ENCODE measurements around the gene YY2.
A peak's percentile ranks its signal among the peaks of the same experiment; 100 is the strongest.
"Not testable (repeated sequence)": the region's sequence is repeated elsewhere in the genome, so short reads cannot be mapped to it uniquely, and the experiment has no call there.

The YY2 gene

DNA sequence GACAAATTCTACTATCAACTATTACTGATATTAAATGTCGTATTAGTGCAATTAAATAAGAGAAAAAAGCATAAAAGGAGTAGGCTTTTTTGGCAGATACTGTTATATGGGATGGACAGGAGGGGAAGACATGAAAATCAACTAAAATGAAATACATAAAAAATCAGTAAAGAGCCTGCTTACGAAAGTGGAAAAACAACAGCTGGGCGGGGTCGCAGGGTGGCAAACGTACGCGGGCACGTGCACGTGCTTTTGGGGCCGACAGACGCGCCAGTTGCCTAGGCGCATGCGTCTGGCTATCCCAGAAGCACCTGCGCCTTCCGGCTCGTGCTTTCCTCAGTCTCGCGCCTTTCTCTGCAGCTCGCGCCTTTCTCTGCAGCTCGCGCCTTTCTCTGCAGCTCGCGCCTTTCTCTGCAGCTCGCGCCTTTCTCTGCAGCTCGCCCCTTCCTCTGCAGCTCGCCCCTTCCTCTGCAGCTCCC lies at the start of gene YY2:
Gene YY2, plus strand, starts transcription at position 51 of the 479 bp plus-strand sequence. CDS start 498 bp downstream, outside the sequence.
- DNase-seq, result no peak

DNA sequence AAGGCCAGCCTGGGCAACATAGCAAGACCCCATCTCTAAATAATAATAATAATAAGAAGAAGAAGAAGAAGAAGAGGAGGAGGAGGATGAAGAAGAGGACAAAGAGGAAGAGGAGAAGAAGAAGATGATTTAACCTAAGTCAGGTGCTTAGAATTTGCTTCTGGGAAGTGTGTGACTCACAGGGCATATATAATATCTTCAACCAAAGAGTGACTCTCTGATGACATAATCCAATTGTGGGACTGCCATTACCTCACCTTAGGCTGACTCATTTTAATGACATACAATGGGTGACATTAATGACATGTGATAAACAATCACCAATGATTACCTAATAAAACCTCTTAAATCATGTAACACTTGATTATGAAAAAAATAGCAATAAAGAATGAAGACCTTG lies 49.1 kb upstream of the YY2 start:
- DNase-seq, result no peak

DNA sequence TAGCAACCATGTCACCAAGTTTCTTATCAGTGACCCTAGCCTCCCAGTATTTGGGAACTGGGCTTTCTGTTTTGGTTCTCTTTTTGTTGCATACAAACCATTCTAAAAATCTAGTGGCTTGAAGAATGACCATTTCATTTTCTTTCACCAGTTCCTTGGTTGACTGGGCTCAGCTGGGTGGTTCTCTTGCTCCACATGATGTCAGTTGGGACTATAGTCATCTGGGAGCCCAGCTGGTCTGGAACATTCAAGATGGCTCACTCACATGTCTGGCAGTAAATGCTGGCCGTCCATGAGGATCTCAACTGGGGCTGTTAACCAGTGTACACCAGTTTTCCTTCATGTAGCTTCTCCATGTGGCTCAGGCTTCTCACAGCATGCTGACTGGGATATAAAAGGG lies 44.0 kb upstream of the YY2 start:
- no peak for DNase-seq

DNA sequence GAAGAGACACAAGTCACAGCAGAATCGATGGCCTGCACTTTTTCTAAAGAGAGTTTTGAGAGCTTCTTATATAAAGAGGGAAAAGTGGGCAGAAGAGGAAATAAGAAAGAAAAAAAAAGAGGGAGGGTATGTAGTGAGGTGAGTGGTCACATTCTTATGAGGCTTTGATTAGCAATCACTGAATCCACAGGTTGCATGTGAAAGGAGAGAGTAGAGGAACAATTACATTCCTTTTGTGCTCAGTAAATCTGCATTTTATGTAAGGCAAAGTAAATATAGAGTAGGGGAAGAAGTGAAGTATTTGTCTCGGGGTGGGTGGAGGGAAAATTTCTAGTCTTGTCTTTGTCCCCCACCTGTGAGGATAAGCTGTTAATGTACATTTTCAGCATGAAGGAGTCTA lies 43.2 kb upstream of the YY2 start:
- no peak for DNase-seq

DNA sequence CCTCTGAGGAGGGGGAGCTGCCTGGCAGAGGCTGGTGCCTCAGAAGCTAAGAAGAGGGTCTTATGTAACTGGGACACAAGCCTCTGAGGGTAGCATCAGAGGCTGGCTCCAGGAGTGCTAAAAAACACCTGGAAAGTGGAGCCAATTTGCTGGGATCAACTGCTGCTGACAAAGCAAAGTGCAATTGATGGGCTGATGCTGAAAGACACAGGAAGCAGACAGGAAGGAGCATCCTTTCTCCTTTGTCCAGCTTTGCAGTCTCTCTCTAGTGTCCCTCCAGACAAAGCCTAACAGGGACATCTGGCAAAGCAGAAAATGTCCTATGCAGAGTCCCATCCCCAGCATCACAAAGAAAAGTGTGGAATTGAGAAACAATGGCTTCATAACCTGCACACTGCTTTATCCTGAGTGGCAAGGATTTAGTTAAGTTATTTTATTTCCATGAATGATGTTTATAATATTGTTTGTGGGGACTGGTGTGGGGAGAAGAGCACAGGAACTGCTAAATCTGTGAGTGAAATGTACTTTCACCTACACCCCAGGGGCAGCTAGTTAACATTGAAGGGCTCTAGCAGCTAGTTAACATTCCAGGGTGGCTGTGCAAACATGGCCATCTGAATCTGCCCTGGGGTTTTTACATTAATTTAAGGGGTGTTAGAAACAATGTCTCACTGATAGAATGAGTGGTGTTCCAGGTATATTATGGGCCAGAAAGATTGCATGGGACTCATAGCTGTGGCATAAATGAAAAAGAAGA lies 42.0 kb upstream of the YY2 start:
- no peak for DNase-seq

DNA sequence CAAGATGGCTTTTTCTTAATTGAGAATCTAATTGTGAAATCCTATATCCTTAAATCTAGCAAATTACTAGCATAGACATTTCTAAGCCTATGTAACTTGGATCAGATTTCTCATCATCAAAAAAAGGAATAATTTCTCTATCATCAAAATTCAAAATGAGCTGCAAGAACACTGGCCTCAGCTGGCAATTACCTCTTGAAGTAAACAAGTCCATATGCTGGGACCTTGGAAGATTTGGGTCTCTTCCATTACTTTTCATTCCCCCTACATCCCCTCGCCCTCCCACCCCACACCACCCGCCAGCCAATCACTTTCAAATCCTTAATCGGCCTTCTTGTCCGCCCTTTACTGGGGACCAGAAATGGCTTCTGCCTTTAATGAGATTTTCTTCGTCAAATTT lies 39.7 kb upstream of the YY2 start:
- DNase-seq, result no peak

DNA sequence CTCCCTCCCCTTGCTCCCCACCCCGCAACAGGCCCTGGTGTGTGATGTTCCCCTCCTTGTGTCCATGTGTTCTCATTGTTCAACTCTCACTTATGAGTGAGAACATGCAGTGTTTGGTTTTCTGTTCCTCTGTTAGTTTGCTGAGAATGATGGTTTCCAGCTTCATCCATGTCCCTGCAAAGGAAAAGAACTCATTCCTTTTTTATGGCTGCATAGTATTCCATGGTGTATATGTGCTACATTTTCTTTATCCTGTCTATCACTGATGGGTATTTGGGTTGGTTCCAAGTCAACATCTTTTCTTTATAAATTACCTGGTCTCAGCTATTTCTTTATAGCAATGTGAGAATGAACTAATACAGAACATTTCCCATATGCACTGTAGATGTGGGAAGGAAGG lies 35.6 kb upstream of the YY2 start:
- DNase-seq, result not testable (repeated sequence)

DNA sequence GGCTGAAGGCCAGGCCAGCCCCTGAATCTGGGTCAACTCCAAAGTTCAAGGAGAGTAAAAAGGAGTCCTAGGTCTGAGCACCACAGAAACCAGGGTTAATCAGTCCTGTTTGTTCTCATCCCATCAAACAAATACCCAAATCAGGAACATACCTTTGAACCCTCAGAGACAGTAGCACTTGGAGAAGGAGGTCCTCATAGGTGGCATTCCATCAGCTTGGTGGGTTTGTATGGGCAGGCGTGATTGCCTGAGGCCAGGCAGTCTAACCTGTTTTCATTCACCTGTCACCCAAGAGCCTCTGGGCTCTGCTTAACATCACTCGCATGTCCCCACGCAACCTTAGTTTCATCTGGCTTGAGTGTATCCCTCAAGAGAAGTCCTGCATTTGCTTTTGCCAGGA lies 33.9 kb upstream of the YY2 start:
- no peak for DNase-seq

DNA sequence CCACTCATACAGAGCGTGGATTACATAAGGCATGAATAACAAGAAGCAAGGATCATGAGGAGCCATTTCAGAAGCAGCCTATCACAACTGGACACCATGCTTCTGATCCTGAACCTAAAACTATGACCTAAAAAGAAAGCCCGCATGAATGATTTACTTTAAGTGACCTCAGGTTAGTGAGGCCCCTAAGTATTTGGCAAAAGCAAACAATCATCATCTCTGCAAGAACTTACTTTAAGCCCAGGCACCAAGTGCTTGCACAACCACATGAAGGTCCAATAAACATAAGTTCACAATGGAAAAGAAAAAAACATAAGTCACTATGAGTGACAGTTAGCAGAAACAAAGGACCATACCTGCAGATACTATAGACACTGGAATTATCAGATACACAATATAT lies 24.3 kb upstream of the YY2 start:
- DNase-seq, result no peak

DNA sequence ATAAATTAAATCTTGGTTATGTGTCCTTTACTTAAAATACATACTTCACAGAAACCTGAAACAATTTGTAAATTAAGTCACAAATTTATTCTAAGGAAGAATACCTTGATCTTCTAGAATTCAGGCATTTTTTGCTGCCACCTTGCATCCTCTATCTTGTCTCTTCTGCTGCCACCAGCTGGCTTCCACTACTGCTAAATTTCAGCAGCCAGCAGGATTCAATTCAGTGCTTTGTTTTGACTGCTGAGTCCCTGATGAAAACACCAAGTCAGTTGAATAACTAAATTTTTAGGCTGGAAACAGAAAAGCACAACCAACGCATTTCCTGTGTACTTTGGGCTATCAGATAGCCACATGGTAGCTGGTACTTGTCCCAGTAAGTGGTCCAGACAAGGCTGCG lies 18.7 kb upstream of the YY2 start:
- no peak for DNase-seq

DNA sequence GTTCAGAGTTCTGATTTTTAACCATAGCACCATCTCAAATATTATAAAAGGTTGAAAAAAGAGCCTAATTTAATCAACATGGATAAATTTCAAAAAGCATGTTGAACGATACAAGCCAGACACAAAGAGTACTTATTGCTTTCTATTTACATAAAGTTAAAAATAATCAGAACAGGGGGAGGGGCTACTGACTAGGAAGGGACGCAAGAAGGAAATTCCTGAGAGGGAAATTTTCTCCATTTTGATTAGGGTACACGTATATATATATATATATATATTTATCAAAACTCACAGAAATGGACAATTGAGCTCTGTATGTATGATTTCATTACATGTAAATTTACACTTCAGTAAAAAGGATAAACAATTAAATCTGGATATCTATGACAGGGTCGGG lies 16.9 kb upstream of the YY2 start:
- DNase-seq, result no peak

DNA sequence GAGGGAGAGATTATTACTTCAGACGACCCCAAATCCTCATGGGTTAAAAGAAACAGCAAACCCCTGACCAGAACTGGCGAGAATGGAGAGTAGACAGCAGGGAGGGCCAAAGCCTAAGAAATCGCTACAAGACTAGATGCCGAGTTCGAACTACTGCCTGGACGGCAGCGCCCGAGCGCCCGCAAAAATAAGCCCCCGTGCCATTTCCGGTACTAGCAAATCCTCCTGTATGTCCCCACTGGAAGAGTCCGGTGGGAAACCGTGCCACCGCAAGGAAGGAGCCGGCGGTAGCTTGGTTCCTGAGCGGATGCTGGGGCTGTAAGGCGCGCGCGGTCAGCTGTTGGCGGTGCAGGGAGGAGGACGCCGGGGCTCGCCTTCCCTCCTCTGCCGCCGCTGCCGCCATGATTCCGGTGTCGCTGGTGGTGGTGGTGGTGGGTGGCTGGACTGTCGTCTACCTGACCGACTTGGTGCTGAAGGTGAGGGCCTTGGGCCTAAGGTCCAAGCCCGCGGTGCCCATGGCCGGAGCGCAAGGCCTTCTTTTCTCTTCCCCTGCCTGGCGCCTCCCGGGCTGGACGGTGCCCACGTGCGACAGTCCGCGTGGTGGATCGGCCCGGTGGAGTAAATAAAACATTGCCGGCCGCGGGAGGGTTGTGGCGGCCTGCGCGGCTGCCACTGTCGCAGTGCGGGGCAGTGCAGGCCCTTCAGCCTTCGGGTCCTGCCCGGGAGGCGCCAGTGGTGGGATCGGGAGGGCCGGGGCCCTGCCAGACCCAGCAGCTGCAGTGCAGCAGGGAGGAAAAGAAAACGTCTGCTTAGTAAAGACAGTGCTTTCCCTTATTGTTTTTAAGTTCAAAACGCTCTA lies 16.2 kb upstream of the YY2 start, which contains the start of gene MBTPS2:
Gene MBTPS2, plus strand, starts transcription at position 284 of the 859 bp plus-strand sequence. Its CDS starts 118 bp downstream, at position 402.
- DNase-seq, result peak; percentile 77 to 81

DNA sequence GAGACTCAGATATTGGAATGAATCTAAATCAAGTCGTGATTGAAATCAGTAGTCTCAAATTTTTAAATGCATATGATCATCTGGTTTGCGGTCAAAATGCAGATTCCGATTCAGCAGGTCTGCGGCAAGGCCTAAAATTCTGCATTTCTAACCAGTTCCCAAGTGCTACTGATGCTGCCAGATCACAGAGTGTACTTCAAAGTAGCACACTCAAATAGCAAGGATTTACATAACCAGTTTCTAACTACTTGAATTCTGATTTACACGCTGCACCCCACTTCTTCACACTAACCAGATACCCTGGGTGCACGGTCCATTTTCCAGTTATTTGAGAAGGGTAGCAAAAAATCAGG lies 15.6 kb upstream of the YY2 start:
- DNase-seq, result peak; percentile 5 to 18

DNA sequence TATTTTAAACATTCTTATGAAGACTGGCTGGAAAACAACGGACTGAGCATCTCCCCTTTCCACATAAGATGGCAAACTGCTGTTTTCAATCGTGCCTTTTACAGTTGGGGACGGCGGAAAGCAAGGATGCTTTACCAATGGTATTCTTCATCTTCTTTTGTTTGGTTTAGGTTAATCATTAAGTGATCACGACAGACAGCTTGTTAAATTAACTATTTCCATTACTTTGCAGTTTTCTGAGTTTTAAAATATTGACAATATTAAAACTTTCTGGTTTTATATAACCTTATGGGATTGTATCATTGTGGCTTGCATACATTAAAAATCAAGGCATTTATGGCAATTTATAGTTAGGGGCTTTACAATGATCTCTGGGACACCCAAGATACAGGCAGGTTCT lies 12.6 kb upstream of the YY2 start:
- DNase-seq, result no peak

DNA sequence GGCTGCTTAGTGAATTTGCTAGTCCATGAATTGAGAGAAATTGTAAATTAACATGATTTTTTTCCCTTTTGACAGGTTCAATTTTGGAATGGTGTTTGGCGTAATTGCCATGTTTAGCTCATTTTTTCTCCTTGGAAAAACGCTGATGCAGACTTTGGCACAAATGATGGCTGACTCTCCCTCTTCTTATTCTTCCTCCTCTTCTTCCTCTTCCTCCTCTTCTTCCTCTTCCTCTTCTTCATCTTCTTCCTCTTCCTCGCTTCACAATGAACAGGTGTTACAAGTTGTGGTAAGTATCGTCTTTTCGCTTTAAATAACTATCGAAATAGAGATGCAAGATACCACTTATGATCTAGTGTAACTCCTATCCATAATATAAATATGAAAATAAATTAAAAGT lies 10.7 kb upstream of the YY2 start:
- no peak for DNase-seq

DNA sequence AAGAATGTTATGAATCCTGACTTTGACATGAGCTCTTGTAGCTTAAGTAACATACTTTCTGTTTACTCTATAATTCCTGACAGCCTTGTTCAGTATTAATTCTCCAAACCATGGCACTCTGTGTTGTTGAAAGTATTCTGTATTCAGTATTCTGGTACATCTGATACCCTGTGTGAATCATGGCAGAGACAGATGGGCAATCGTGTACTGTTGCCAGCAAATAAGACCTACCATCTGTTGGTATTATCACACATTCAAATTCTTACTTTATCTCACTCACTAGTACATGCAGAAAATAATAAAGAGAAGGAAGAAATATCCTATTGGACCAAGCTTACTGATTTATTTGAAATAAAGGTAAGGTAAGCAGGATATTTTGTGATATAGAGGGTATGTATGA lies 8.4 kb upstream of the YY2 start:
- no peak for DNase-seq

DNA sequence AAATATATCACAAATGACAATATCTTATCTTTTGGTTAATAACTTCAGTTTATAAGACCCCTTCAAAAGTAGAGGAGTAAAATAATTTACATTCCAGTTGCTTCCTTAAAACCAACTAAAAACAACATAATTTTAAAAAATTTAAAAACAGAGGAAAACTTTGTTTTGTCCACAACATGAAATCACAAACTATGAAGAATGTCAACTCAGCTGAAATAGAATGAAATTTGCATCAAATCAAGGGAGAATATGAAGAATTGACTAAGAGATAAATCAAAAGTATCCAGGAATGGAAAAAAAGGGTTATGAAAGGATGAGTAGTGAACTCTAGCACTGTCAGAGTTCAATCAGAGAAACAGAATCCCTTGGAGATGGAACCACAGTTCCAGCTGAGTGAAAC lies 2.2 kb upstream of the YY2 start:
- DNase-seq, result no peak

DNA sequence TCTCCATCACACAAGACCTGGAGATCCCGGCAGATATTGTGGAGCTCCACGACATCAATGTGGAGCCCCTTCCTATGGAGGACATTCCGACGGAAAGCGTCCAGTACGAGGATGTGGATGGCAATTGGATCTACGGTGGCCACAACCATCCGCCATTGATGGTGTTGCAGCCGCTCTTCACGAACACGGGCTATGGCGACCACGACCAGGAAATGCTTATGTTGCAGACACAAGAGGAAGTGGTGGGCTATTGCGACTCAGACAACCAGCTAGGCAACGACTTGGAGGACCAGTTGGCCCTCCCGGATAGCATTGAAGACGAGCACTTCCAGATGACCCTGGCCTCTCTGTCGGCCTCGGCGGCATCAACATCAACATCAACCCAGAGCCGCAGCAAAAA lies 717 bp downstream of the YY2 start:
- no peak for DNase-seq

DNA sequence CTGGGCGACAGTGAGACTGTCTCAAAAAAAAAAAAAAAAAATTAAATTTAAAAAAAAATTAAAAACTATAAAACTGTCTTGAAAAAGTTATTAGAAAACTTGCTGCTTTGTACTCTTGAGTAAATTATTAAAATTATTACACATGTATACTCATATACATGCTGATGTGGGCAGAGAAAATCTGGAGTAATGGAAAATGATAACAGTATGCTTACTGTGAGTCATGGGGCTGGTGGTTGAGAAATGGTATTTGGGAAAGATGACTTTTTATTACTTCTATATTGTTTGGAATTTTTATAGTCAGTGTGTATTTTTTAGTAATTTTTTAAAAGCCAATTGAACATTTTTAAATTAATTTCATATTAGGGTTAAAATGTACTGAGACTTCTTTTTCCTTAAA lies 7.5 kb downstream of the YY2 start:
- no peak for DNase-seq

DNA sequence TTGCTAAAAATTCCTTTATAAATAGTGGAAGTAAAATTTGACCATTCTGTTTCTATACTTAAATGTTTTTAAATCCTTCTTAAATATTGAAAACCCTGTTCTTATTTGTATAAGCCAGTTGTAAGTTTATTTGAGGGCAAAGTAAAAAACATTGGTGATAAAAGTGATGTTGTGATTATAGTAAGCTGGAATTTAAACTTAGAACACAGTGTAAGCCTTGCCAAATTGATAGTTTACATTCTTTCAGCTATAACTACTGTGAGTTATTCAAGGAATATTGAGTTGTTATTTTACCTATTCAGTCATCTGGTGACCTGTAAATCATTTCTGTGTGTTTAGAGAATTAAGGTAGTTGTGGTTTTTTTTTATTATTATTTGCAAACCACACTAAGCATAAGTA lies 9.6 kb downstream of the YY2 start:
- no peak for DNase-seq

DNA sequence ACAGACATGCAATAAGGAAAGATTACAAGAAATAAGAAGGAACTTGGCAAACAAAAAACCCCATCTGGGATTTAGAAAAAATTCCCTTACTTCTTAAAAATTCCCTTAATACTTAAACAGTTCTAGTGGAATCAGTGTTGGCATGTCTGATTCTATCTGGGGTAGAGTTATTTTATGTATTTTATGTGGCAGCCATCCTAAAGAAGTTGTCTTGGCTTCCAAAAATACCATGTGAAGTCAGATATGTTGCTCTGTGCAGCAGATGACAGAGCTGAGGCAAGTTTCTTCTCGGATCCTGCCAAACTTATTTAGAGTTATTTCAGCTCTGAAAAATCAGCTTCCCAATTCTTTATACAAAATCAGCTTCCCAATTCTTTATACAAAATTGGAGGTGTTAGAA lies 14.7 kb downstream of the YY2 start:
- DNase-seq, result no peak

DNA sequence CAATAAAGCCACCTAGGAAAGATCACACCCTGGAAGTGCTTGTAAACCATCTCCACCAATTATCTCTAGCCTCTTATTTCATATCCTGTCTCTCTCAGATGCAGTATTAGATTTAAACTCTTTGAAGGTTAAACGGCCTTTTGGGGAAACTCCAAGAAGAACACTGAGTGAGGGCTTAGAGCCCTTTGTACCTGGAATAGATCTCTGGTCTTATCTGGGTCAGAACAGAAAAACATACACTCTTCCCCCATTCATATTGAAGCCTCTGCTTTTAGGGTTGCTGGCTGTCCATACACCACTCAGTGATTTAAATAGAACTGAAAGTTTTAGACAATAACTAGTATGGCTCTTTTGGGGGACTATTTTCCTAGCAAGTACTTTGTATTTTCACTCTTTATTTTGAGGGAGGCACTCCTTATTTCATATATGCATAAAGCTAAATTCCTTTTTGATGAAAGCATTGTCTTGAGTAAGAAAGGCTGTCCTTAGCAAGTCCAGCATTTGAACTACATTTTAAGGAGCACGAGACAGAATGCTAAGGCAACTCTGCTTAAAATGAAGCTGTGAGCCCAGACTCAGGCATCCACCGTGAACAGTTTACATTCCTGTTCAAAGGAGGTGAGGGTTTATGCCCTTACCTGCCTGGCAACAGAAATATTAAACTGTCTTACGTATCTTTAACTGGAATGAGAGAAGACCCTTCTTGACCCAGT lies 17.4 kb downstream of the YY2 start:
- no peak for DNase-seq

DNA sequence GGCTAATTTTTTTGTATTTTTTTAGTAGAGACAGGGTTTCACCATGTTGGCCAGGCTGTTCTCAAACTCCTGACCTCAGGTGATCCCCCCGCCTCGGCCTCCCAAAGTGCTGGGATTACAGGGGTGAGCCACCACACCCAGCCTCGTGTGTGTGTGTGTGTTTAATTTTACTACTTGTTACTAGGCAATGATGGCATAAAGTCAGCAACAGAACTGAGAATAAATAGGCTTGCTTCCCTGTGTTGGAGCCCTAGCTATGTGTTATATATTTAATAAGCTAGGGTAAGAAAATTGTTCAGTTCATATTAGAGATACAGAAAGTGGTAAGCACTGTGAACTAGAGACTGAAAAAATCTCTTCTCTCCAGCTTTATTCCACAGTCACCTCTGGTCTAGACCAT lies 18.4 kb downstream of the YY2 start:
- not testable (repeated sequence) for DNase-seq

DNA sequence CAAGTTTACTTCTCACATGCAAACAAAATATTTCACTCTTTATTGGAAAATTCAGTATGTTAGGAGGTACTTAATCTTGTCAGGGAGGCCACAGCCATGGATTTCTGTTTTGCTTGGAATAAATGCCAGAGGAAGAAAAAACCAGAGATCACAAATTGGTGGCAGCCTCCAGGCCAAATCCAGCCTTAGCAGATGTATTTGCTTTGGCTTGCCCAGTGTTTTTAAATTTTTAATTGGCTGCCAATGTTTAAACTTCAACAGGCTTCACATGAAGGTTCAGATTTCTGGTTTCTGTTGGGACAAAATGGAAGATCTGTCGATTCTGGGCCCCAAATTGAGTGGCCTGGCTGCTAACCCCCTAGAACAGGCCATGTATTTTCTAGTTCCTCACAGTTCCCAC lies 19.2 kb downstream of the YY2 start:
- no peak for DNase-seq
